ENCODE data around the gene PCNX2.
"Not testable (repeated sequence)": the region's sequence is repeated elsewhere in the genome, so short reads cannot be mapped to it uniquely, and the experiment has no call there.

PCNX2 gene

GRCh38 chr1:233215135-233215760, 80.3 kb downstream of the PCNX2 start:
- DNase-seq, result no peak

DNA sequence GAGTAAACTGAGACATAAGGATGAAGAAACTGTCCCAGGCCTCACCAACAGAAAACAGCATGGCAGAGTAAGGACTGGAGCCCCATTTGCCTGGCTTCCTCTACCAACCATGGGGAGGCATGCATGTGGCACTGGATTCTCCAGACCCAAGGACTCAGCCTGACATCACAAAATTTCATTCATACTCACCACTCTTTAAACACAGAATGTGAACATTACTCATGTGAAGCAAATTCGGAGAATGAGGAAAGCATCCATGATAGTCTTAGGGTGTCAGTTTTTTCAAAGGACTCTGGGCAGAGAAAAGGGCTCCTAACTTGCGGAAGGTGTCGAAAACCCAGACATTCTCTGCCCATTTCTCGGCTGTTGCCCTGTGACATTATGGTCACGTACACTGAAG, 83.9 kb downstream of the PCNX2 start:
- no peak for DNase-seq

DNA sequence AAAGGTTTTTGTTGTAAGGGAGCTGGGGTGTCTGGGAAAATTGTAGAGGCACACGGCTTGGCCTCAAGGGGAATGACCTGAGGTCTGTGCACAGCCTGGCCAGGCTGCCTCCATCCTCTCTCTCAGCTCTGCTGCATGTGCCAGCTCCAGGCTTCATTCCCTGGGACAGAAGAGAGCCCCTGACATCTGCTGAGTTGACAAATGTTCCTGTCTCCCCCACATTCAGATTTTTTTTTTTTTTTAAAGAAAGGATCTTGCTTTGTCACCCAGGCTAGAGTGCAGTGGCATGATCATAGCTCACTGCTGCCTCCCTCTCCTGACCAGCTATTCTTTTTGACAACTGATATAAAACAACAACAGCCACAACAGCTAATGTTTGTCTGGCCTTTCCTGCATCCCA, 84.4 kb downstream of the PCNX2 start:
- no peak for DNase-seq

DNA sequence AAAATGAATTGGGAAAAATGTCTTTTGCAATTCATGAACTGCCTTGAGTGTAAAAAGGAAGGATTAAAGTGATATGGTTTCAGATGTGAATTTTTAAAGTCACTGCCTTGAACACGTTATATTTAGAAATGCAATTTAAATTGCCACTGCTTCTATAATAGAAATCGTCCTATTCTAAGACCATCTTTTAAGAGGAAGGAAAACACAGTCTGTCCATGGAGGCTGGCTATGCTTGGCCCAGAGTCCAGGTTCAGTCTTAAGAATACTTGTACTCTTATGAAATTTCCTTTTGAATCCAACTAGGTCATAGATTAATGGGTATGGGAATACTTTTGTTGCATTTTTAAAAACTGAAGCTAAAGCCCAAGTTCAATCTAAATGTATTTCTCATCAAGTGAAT, 86.0 kb downstream of the PCNX2 start:
- no peak for DNase-seq

- no peak for DNase-seq
Observed at GRCh38 chr1:233208687-233209086, 86.8 kb downstream of the PCNX2 start.

GRCh38 chr1:233197940-233198339, 97.6 kb downstream of the PCNX2 start:
- no peak for DNase-seq

DNA sequence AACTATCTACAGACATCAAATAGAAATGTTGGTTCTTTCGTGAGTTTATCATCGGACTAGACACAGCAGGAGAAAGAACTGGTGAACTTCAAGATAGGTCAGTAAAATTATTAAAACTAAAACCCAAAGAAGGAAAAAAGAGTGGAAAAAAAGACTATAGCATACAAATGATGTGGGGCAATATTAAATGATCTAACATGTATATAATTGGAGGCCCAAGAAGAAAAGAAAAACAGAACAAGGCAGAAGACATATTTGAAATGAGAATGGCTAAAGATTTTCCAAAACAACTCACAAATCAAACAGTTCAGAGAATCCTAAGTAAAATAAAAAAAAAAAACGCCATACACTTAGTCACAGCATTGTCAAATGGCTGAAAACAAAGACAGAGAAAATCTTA, 101.8 kb downstream of the PCNX2 start:
- no peak for DNase-seq

GRCh38 chr1:233190987-233191386, 104.5 kb downstream of the PCNX2 start:
- no peak for DNase-seq

GRCh38 chr1:233189526-233189925, 106.0 kb downstream of the PCNX2 start:
- DNase-seq, result no peak

DNA sequence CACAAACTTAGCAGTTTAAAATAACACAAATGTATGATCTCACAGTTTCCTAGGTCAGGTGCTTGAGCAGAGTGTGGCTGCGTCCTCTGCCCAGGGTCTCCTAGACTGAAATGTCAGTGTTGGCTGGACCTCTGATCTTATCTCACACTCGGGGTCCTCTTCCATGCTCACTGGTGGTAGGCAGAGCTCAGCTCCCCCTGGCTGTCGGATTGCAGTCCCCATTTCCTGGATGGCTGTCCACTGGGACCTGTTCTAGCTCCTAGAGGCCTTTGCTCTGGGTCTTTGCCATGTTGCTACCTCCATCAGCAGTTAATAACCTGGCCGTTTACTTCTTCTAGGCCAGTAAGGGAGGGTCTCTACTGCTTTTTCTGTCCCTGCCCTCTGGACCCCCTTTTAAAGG, 107.5 kb downstream of the PCNX2 start:
- no peak for DNase-seq

DNA sequence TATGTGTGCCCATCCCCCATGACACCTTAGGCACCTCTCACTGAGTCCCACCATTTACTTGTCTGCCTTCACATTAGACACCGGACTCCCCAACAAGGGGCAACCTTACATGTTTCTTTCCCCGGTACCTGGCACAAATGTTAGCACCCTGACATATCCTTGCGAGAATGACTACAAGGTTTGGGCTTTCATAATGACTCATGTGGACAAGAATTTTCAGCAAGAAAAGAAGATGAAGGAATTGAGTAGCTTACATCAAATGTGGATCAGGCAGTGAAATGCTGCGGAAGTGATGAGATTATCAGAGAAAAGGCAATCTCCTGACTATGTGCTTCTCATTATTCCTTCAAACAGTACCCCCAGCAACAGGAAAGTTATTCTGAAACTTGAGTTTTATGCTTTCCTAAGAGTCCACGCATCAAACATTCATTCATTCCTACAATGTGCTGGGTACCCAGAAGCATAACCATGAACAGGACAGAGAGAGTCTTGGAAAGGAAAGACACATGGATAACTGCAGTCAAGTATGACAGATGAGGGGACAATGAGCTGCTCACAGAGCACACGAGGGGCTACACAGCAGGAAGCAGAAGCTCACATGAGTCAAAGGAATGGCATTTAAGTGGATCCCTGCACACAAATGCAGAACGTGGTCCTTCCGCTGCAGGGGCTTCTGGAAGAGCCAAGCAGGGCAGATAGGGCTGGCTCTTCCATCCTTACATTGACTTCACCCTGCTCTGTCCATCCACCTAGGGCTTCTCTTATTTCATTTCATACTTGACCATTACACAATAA, 112.1 kb downstream of the PCNX2 start:
- DNase-seq, result no peak

GRCh38 chr1:233182587-233182986, 112.9 kb downstream of the PCNX2 start:
- no peak for DNase-seq

GRCh38 chr1:233180641-233181364, 114.7 kb downstream of the PCNX2 start:
- no peak for DNase-seq

GRCh38 chr1:233179638-233180037, 115.9 kb downstream of the PCNX2 start:
- DNase-seq, result not testable (repeated sequence)

DNA sequence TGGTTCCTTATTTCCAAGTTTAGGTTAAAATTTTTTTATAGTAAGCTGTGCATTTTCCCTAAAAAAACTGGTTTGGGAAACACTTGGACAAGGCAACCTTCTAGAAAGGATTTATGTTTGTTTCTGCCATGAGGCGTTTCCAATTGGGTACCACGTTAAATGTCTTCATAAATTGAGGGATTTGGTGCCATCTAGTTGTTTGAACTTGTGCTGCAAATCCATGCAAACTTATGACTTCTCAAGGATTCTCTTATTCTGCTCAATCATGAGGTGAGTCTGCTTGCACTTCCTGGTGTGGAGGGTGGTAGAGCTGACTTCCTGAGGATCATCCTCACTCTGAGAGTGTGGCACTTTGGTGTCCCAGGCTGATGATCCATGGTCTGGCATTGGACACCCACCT, 123.3 kb downstream of the PCNX2 start:
- no peak for DNase-seq

DNA sequence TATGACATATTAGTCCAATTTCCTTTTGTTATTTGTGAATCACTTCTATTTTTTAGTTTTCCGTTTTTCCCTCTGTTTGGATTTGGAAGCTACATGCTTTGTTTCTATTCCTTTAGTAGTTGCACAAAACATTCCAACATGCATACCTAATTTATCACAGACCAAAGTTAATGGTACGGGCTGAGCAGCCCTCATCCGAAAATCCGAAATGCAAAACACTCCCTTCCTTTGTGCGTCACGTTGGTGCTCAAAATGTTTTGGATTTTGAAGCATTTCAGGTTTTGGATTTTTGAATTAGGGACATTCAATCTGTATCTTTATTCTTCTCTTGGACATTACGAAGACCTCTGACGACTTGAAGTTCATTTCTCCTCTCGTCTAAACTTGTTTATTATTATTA, 124.8 kb downstream of the PCNX2 start:
- no peak for DNase-seq

DNA sequence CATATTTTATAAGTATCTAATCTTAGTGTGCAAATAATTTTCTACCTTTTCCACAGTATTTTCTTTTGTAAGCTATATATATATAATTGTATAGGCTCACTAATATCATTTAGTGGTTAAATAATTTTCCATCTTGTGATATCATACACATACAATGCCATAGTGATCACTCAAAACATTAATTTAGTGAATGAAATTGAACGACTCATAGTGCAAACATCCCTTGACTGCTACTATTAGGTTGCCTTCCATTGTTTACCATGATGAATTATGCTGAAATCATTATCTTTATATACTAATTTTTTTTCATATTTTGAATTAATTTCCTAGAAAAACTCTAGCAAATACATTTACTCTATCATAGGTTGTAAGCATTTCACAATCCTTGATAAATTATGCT, 127.1 kb downstream of the PCNX2 start:
- DNase-seq, result no peak

DNA sequence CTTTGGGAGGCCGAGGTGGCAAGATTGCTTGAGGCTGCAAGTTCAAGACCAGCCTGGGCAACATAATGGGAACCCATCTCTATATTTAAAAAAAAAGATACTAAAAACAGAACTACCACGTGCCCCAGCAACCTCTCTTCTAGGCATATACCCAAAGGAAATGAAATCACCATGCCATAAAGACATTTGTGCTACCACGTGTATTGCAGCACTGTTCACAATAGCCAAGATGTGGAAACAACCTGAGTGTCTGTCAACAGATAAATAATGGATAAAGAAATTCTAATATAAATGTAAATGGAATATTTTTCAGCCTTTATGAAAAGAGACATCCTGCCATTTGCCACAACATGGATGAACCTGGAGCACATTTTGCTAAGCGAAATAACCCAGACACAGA, 128.6 kb downstream of the PCNX2 start:
- DNase-seq, result no peak

DNA sequence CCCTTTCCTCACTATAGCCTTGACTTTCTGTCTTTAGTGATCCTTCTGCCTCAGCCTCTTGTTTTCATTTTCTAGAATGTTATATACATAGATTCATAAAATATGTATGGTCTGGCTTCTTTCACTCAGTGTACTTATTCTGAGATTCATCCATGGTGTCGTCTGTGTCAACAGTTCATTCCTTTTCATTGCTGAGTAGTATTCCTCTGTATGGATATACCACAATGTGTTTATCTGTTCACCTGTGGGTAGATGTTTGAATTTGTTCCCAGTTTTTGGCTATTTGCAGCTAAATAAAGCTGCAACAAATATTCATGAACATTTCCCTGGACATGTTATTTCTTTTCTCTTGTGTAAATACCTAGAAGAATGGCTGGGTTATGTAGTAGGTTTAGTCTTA, 131.8 kb downstream of the PCNX2 start:
- no peak for DNase-seq

- no peak for DNase-seq
Observed at GRCh38 chr1:233158322-233158721, 137.2 kb downstream of the PCNX2 start.

DNA sequence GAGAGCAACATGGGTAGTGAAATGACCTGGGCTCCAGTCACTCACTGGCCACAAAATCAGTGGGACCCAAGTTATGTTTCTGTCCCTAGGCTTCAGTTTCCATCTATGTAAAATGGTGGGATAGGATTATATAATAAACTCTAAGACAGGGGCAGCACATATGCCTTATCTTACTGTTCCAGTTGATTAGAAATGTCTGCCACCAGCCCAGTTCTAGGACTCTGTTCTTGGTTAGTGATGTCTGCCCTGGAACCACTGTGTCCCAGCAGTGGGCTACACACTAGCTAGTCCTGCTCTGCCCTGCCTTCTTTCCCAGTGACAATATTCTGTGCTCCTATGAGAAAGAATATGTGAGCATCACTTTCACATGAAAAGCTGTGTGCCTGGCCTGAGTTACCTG, 138.3 kb downstream of the PCNX2 start:
- no peak for DNase-seq

DNA sequence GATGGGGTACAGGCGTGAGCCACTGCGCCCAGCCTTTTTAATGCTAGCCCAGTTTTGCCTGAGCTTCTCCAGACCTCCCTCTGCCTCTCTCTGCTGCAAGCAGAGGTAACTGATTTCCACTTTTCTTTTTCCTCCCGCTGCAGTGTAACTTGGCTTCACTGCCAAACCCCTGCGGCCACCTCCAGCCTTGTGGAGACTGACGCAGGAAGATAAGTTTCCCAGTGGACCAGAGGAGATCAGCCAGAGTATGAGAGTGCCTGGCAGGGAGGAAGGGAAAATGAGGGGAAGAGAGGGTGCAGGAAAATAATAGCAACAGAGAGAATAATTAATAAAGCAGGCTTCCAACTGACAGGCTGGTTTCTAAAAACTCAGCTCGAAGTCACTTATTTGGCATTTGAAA, 143.7 kb downstream of the PCNX2 start:
- no peak for DNase-seq

DNA sequence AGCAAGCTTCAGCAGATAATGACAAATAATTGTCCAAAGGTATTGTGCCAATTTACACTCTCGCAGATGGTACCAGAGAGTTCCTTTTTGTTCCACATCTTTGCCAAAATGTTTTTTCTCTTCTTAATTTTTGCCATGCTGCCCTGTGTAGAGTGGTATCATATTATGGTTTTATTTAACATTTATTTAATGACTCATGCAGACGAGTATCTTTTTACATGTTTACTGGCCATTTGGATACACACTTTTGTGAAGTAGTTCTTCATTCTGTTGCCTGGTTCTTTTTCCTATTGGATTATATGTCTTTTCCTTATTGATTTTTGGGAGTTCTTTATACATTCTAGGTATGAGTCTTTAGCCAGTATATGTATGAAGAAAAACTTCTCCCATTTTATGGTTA, 151.1 kb downstream of the PCNX2 start:
- DNase-seq, result no peak

DNA sequence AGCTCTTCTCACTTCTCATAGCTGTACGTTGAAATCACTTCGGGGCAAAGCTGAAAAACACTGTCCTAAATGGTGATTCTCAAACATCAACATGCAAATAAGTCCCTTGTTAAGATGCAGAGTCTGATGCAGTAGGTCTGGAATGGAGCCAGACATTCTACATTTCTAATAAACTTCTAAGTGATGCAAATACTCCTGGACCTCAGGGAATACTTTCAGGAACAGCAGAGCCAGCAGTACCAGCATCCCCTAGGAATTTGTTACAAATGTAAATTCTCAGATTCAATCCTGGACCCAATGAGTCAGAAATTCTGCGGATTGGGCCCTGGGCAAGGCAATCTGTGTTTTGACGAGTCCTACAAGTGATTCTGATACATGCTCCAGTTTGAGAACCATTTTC, 152.3 kb downstream of the PCNX2 start:
- no peak for DNase-seq

Data from NCI-H2081 (cell line).